Ishikawa (cell line): ENCODE measurements around the gene WDR43.

Source experiments
- CREB1 ChIP-seq: IDR thresholded peaks from 2 replicates; pipeline ENCODE4 v1.6.1; 2012; ENCODE audit warnings: low read depth
- RAD21 ChIP-seq: IDR thresholded peaks from 2 replicates; pipeline ENCODE4 v1.6.1; 2012; ENCODE audit warnings: low read depth
- REST ChIP-seq: IDR thresholded peaks from 2 replicates; pipeline ENCODE4 v1.6.1; 2012; ENCODE audit warnings: low read depth, mild to moderate bottlenecking

- TF ChIP-seq CREB1 (no peak), REST (no peak), RAD21 (no peak)
Observed at GRCh38 chr2:28994679-28995078, 100.2 kb downstream of the WDR43 start.
